ENCODE measurements around the gene MXI1. TPM values are rescaled to one million over a fixed set of nuclear protein-coding genes. Genes with fewer than 3 reads are reported as not detected.

MXI1 gene
- total RNA-seq, 3 donors from 2014 or later, result 75.4 to 137 (median 79.5) TPM

GRCh38 chr10:110203500-110204455, 3.6 kb upstream of the MXI1 start:
- H3K27ac ChIP-seq, result peak overlapping the region in 1 of 2 donors; percentile 55
- H3K4me3 ChIP-seq, result no peak overlapping the region
- H3K27me3 ChIP-seq, result no peaks in the 10 kb centered on the region
- TF ChIP-seq POLR2A (IDR thresholded peaks at IDR 0.05) (no peak), CTCF (IDR thresholded peaks at IDR 0.05) (no peak), POLR2AphosphoS5 (IDR thresholded peaks at IDR 0.05) (no peak)
- H3K4me1 ChIP-seq, result no peaks in the 10 kb centered on the region
- H3K9me3 ChIP-seq, result no peaks in the 10 kb centered on the region
- intact Hi-C loops (cut with DNase I; ENCODE audit: low total_unique reads), result loop anchor here (10.0 kb wide), 1 partner anchor 59 kb away; no protein-coding TSS in a partner anchor
- no peak for DNase-seq (ENCODE audit: low spot score in 2 of 2)
- H3K36me3 ChIP-seq, result no peaks in the 10 kb centered on the region

DNA sequence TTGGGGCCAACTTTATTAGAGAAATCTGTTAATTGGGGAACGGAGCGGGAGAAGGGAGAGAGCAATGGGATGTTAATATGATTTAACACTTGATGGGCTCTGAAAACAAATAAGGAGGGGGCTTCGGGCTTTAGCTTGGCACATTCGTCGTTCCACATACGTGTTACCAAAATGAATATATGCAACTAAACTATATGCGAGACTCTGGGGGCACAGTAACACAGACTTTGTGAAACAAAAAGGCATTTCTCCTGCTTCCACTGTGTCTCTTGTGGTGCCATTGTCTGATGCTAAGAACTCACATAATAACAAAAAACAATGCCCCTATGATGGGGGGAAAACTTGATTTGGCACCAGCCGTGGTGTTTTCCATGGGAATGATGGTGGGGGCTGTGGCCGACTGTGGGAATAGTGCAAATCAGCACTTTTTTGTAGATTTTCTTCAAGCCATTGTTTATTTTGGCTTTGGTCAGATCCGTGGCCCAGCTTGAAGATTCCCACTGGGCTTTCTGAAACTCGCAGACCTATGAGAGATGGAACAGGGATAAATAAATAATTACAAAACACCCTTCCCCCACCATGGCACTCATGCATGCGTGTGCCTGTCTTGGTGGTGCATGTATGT, 2.2 kb upstream of the MXI1 start:
- intact Hi-C loops (cut with DNase I; ENCODE audit: low total_unique reads), result loop anchor here (10.0 kb wide), 1 partner anchor 60 kb away; no protein-coding TSS in a partner anchor
- no peak overlapping the region for H3K4me3 ChIP-seq
- no peak for TF ChIP-seq CTCF (IDR thresholded peaks at IDR 0.05)
- no peak for TF ChIP-seq POLR2AphosphoS5 (IDR thresholded peaks at IDR 0.05)
- TF ChIP-seq POLR2A (IDR thresholded peaks at IDR 0.05), result no peak
- H3K27me3 ChIP-seq, result no peaks in the 10 kb centered on the region
- H3K27ac ChIP-seq, result no peak overlapping the region
- no peaks in the 10 kb centered on the region for H3K36me3 ChIP-seq
- H3K4me1 ChIP-seq, result no peaks in the 10 kb centered on the region
- no peak for DNase-seq (ENCODE audit: low spot score in 2 of 2)
- no peaks in the 10 kb centered on the region for H3K9me3 ChIP-seq

- Histone ChIP-seq H3K27me3 (no peaks in the 10 kb centered on the region), H3K27ac (peak overlapping the region; percentile 97 to 99), H3K36me3 (no peaks in the 10 kb centered on the region), H3K4me1 (peaks cover 0 to 10% of the 10 kb centered on the region in 2 donors), H3K9me3 (no peaks in the 10 kb centered on the region), H3K4me3 (peak overlapping the region; percentile 66 to 89 (median 81))
- no peak for DNase-seq (ENCODE audit: low spot score in 2 of 2)
- intact Hi-C loops (cut with DNase I; ENCODE audit: low total_unique reads), result loop anchor here (10.0 kb wide), 1 partner anchor 63 kb away; no protein-coding TSS in a partner anchor
- no peak for TF ChIP-seq POLR2A (IDR thresholded peaks at IDR 0.05)
- no peak for TF ChIP-seq CTCF (IDR thresholded peaks at IDR 0.05)
- no peak for TF ChIP-seq POLR2AphosphoS5 (IDR thresholded peaks at IDR 0.05)
Measured at GRCh38 chr10:110207805-110208613, 604 bp downstream of the MXI1 start.

DNA sequence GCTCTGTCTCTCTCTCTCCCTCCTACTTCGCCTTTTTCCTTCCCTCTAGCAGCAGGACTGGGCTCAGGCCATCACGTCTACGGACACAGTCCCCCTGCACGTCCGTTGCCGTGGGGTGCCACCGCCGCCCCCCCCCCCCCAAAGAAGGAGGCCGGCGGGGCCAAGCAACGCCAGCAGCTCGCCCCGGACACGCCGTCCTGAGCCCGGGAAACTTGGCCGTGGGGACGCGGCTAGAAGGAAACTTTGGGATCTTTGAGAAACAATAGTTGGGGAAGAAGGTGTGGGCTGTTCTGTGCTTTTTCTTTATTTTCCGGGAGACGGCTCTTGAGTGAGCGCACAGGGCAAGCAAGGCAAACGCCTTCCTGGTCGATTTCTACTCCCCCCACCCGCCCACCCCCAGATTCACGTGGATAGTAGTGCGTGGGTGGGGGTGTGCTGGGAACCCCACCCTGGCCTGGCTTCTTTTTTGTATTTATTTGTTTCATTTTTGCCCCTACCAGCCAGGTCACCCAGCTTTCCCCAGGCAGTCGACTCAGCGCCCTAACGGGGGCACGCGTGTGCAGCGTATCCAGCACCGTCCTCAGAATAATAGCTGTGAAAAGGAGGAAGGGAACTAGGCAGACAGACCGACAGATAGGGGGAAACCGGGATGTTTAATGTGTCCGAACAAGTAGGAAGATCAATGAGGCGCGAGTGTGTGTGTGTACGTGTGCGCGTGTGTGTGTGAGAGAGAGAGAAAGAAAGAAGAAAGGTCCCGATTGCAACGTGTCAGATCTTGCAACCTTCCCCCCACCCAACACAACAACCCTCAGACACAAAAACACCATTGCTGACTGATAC, 1.4 kb downstream of the MXI1 start:
- Histone ChIP-seq H3K4me1 (peaks cover 0 to 10% of the 10 kb centered on the region in 2 donors), H3K4me3 (peak overlapping the region; percentile 66 to 89 (median 81)), H3K36me3 (no peaks in the 10 kb centered on the region), H3K9me3 (no peaks in the 10 kb centered on the region), H3K27me3 (no peaks in the 10 kb centered on the region), H3K27ac (peak overlapping the region; percentile 97 to 99)
- DNase-seq (ENCODE audit: low spot score in 2 of 2), result no peak
- intact Hi-C loops (cut with DNase I; ENCODE audit: low total_unique reads), result loop anchor here (10.0 kb wide), 1 partner anchor 64 kb away; no protein-coding TSS in a partner anchor
- TF ChIP-seq POLR2AphosphoS5 (IDR thresholded peaks at IDR 0.05) (peak in 1 of 3 donors; percentile 23), CTCF (IDR thresholded peaks at IDR 0.05) (no peak), POLR2A (IDR thresholded peaks at IDR 0.05) (peak; percentile 2)
